ENCODE measurements around the gene KBTBD7. TPM values are rescaled to one million over a fixed set of nuclear protein-coding genes. Genes with fewer than 3 reads are reported as not detected.

The KBTBD7 gene
- total and polyA plus RNA-seq, 2 of the 8 experiments (the other 6 are each of a cell fraction or from before 2014, with no cell fraction given), result 10.2 to 17.4 TPM

DNA sequence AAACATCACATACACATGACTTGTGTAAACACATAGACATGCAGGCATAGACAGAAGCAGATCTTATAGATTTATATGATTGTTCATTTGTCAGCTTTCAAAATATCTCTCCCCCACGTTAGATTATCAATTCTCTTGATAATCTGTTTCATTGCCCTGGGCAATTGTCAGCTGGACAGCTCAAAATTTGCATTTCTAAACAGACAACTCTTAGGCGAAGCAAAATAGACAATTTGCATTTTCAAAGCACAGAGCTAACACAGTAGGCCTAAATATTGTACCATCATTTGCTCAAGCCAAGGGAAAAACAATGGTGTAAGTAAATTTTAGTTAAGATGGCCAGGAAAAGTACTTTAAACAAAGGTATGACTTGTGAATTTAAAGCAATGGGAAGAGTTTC, 37.7 kb downstream of the KBTBD7 start (continued):
- TF ChIP-seq JUND (IDR thresholded peaks at IDR 0.05; ENCODE audit: low read length) (no peak), SIX5 (IDR thresholded peaks at IDR 0.05; ENCODE audit: low read depth, low read length) (no peak), TEAD4 (IDR thresholded peaks at IDR 0.05; ENCODE audit: low read depth, low read length) (no peak)
- TF ChIP-seq, protein P1, sequence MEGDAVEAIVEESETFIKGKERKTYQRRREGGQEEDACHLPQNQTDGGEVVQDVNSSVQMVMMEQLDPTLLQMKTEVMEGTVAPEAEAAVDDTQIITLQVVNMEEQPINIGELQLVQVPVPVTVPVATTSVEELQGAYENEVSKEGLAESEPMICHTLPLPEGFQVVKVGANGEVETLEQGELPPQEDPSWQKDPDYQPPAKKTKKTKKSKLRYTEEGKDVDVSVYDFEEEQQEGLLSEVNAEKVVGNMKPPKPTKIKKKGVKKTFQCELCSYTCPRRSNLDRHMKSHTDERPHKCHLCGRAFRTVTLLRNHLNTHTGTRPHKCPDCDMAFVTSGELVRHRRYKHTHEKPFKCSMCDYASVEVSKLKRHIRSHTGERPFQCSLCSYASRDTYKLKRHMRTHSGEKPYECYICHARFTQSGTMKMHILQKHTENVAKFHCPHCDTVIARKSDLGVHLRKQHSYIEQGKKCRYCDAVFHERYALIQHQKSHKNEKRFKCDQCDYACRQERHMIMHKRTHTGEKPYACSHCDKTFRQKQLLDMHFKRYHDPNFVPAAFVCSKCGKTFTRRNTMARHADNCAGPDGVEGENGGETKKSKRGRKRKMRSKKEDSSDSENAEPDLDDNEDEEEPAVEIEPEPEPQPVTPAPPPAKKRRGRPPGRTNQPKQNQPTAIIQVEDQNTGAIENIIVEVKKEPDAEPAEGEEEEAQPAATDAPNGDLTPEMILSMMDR (IDR thresholded peaks at IDR 0.05; ENCODE audit: control extremely low read depth in 1 of 3, insufficient read depth in 1 of 3, low read depth in 1 of 3, low read length in 3 of 3), result no peak
- TF ChIP-seq, protein P2, sequence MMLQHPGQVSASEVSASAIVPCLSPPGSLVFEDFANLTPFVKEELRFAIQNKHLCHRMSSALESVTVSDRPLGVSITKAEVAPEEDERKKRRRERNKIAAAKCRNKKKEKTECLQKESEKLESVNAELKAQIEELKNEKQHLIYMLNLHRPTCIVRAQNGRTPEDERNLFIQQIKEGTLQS (IDR thresholded peaks at IDR 0.05; ENCODE audit: insufficient read depth, low read depth, low read length), result no peak
